H1 (cell line): ENCODE measurements around the gene STYK1. TPM values are rescaled to one million over a fixed set of nuclear protein-coding genes. Genes with fewer than 3 reads are reported as not detected.

Source experiments
- CTCF ChIA-PET: fragments of 300-600 bp; sonication (Branson Sonifier 250); formaldehyde crosslinking; loops from one replicate; lab custom pipeline; 2021; ENCODE audit not compliant: partially characterized antibody; lab: Charles Lee
- POLR2A ChIA-PET: fragments of 300-600 bp; sonication (Branson Sonifier 250); formaldehyde crosslinking; loops from one replicate; lab custom pipeline; 2021; ENCODE audit warnings: inconsistent platforms; ENCODE audit not compliant: partially characterized antibody; lab: Charles Lee
- DNase-seq, 2 experiments: peaks; one replicate each; pipeline versions ENCODE4 v3.0.0 to v3.0.0-alpha.2; 2010 to 2022; ENCODE audit warnings: low spot score in 2 of 2, low read depth in 1 of 2, mixed read lengths in 1 of 2
- FAIRE-seq: peaks from 2 replicates; lab custom pipeline; 2011; peaks lifted over from hg19 to GRCh38; lab: Jason Lieb, UNC
- H2AFZ ChIP-seq: 2 replicates; pipeline ENCODE4 v1.8.1; 2012; ENCODE audit warnings: low read length, inconsistent platforms
- H2AK5ac ChIP-seq: 2 replicates; pipeline ENCODE4 v1.6.1; 2013; ENCODE audit warnings: low read depth, low read length
- H2BK120ac ChIP-seq: replicated peaks from 2 replicates; pipeline ENCODE3; 2013; ENCODE audit warnings: low read depth, low read length, inconsistent platforms
- H2BK12ac ChIP-seq: 2 replicates; pipeline ENCODE4 v1.6.1; 2013; ENCODE audit warnings: low read depth, low read length
- H2BK15ac ChIP-seq: 2 replicates; pipeline ENCODE4 v1.6.1; 2013; ENCODE audit warnings: low read length
- H2BK20ac ChIP-seq: 2 replicates; pipeline ENCODE4 v1.6.1; 2013; ENCODE audit warnings: low read length
- H2BK5ac ChIP-seq: 2 replicates; pipeline ENCODE4 v1.6.1; 2013; ENCODE audit warnings: low read depth, low read length
- H3K14ac ChIP-seq: 2 replicates; pipeline ENCODE4 v1.6.1; 2013; ENCODE audit warnings: inconsistent platforms; ENCODE audit not compliant: insufficient read length
- H3K18ac ChIP-seq: 2 replicates; pipeline ENCODE4 v1.6.1; 2013; ENCODE audit warnings: low read length; ENCODE audit errors: extremely low read depth
- H3K23ac ChIP-seq: 2 replicates; pipeline ENCODE4 v1.6.1; 2013; ENCODE audit warnings: inconsistent platforms; ENCODE audit not compliant: insufficient read length
- H3K23me2 ChIP-seq: 2 replicates; pipeline ENCODE4 v1.6.1; 2013; ENCODE audit warnings: low read depth, low read length
- H3K27ac ChIP-seq: 2 replicates; pipeline ENCODE4 v1.6.1; 2011; ENCODE audit warnings: low read depth, low read length, inconsistent platforms
- H3K27me3 ChIP-seq, 4 experiments: replicated peaks in 1 of 4; 1 replicate in 1 of 4; 2 replicates in 3 of 4; pipeline versions ENCODE4 v1.6.1 to v1.8.1; 2011 to 2013; ENCODE audit warnings: low read length in 3 of 4, mild to moderate bottlenecking in 3 of 4, inconsistent platforms in 2 of 4, mixed read lengths in 2 of 4, moderate library complexity in 1 of 4; ENCODE audit not compliant: control insufficient read depth in 3 of 4, insufficient read depth in 3 of 4; ENCODE audit errors: extremely low read depth in 1 of 4
- H3K36me3 ChIP-seq, 4 experiments: 2 replicates each; pipeline versions ENCODE4 v1.6.1 to v1.8.1; 2011 to 2013; ENCODE audit warnings: mild to moderate bottlenecking in 4 of 4, low read length in 3 of 4, moderate library complexity in 2 of 4, control low read depth in 1 of 4, inconsistent platforms in 1 of 4; ENCODE audit not compliant: insufficient read depth in 4 of 4, control insufficient read depth in 2 of 4
- H3K4ac ChIP-seq: replicated peaks from 2 replicates; pipeline ENCODE3; 2013; ENCODE audit warnings: low read length, low read depth, mixed read lengths, inconsistent platforms; ENCODE audit not compliant: insufficient read length
- H3K4me1 ChIP-seq, 4 experiments: replicated peaks in 1 of 4; 1 replicate in 1 of 4; 2 replicates in 3 of 4; pipeline versions ENCODE4 v1.6.1 to v1.8.1; 2011 to 2013; ENCODE audit warnings: low read length in 3 of 4, inconsistent platforms in 2 of 4, mixed read lengths in 1 of 4; ENCODE audit not compliant: insufficient read depth in 4 of 4, control insufficient read depth in 3 of 4
- H3K4me2 ChIP-seq, 2 experiments: 2 replicates each; pipeline versions ENCODE4 v1.6.1 to v1.8.1; 2011 to 2013; ENCODE audit warnings: low read depth in 2 of 2, low read length in 2 of 2, control low read depth in 1 of 2, inconsistent platforms in 1 of 2, mild to moderate bottlenecking in 1 of 2; ENCODE audit not compliant: insufficient read depth in 1 of 2
- H3K4me3 ChIP-seq, 4 experiments: fragments of 200-600, 300-600 bp in 1 of 4; sonication (generic), shearing (Covaris generic), sonication (Bioruptor Twin) in 1 of 4; 2 replicates each; pipeline versions ENCODE4 v1.5.1 to v1.8.1; 2011 to 2016; ENCODE audit warnings: low read length in 4 of 4, low read depth in 3 of 4, control low read depth in 2 of 4, inconsistent platforms in 2 of 4, mild to moderate bottlenecking in 2 of 4, mixed read lengths in 1 of 4, moderate library complexity in 1 of 4; ENCODE audit not compliant: insufficient read depth in 2 of 4; ENCODE audit errors: extremely low read depth in 1 of 4
- H3K56ac ChIP-seq: replicated peaks from 2 replicates; pipeline ENCODE3; 2013; ENCODE audit warnings: low read depth, mild to moderate bottlenecking, mixed read lengths, low read length, inconsistent platforms; ENCODE audit not compliant: insufficient read length
- H3K79me1 ChIP-seq: 2 replicates; pipeline ENCODE4 v1.6.1; 2013; ENCODE audit warnings: low read depth, low read length, control low read depth
- H3K79me2 ChIP-seq, 2 experiments: 2 replicates each; pipeline versions ENCODE4 v1.6.1 to v1.8.1; 2012 to 2013; ENCODE audit warnings: low read length in 2 of 2, mild to moderate bottlenecking in 2 of 2, inconsistent platforms in 1 of 2; ENCODE audit not compliant: insufficient read depth in 2 of 2, control insufficient read depth in 1 of 2
- H3K9ac ChIP-seq, 4 experiments: replicated peaks in 1 of 4; 1 replicate in 1 of 4; 2 replicates in 3 of 4; pipeline versions ENCODE4 v1.6.1 to v1.8.1; 2011 to 2013; ENCODE audit warnings: low read depth in 3 of 4, low read length in 3 of 4, control low read depth in 2 of 4, mild to moderate bottlenecking in 2 of 4, moderate library complexity in 2 of 4, inconsistent platforms in 1 of 4; ENCODE audit errors: extremely low read depth in 1 of 4
- H3K9me3 ChIP-seq, 2 experiments: 2 replicates each; pipeline versions ENCODE4 v1.6.1 to v1.8.1; 2012 to 2013; ENCODE audit warnings: mild to moderate bottlenecking in 2 of 2, moderate library complexity in 2 of 2, control low read depth in 1 of 2, inconsistent platforms in 1 of 2, low read depth in 1 of 2, low read length in 1 of 2, mixed read lengths in 1 of 2; ENCODE audit not compliant: insufficient read depth in 2 of 2
- H4K20me1 ChIP-seq, 2 experiments: replicated peaks in 1 of 2; 2 replicates each; pipeline versions ENCODE3 to v1.8.1; 2011 to 2013; ENCODE audit warnings: inconsistent platforms in 2 of 2, low read length in 2 of 2, mild to moderate bottlenecking in 1 of 2; ENCODE audit not compliant: insufficient read depth in 2 of 2, control insufficient read depth in 1 of 2
- H4K5ac ChIP-seq: 2 replicates; pipeline ENCODE4 v1.6.1; 2013; ENCODE audit warnings: low read length, low read depth, mixed read lengths, inconsistent platforms; ENCODE audit not compliant: insufficient read length
- H4K8ac ChIP-seq: 2 replicates; pipeline ENCODE4 v1.8.0; 2013; ENCODE audit warnings: mild to moderate bottlenecking, moderate library complexity, low read length, inconsistent platforms; ENCODE audit not compliant: insufficient read depth; ENCODE audit errors: extremely low read depth
- H4K91ac ChIP-seq: replicated peaks from 2 replicates; pipeline ENCODE3; 2013; ENCODE audit warnings: low read length, mixed read lengths, inconsistent platforms; ENCODE audit not compliant: insufficient read length
- ASH2L ChIP-seq: fragments of 200-600, 300-600 bp; sonication (generic); IDR thresholded peaks from one replicate; pipeline ENCODE4 v1.7.1; 2017; ENCODE audit warnings: low read length
- BCL11A ChIP-seq, 2 experiments: IDR thresholded peaks; one replicate each; pipeline ENCODE4 v1.6.1; 2011; ENCODE audit warnings: low read depth in 2 of 2, low read length in 2 of 2, mild to moderate bottlenecking in 2 of 2
- CBX8 ChIP-seq: fragments of 300-800, 300-1000 bp; sonication (generic); IDR thresholded peaks from 2 replicates; pipeline ENCODE4 v1.7.1; 2016; ENCODE audit warnings: low read depth, low read length, borderline replicate concordance
- CHD1 ChIP-seq: IDR thresholded peaks from 2 replicates; pipeline ENCODE4 v1.6.1; 2012; ENCODE audit warnings: low read depth, low read length, improper control_type of control experiment
- EGR1 ChIP-seq: IDR thresholded peaks from 2 replicates; pipeline ENCODE4 v1.6.1; 2011; ENCODE audit warnings: low read depth, low read length, borderline replicate concordance
- HDAC2 ChIP-seq, 2 experiments: fragments of 300-600 bp in 1 of 2; sonication (generic) in 1 of 2; IDR thresholded peaks; 2 replicates each; pipeline ENCODE4 v1.6.1; 2011 to 2012; ENCODE audit warnings: low read depth in 2 of 2, low read length in 2 of 2, mild to moderate bottlenecking in 2 of 2, moderate library complexity in 2 of 2, borderline replicate concordance in 1 of 2, inconsistent platforms in 1 of 2
- JUN ChIP-seq: IDR thresholded peaks from 2 replicates; pipeline ENCODE4 v1.6.1; 2011; ENCODE audit warnings: low read depth, mild to moderate bottlenecking, improper control_type of control experiment, low read length
- KDM1A ChIP-seq: fragments of 200-600, 300-600 bp; sonication (generic); IDR thresholded peaks from 2 replicates; pipeline ENCODE4 v1.7.1; 2016; ENCODE audit warnings: mild to moderate bottlenecking, low read length, borderline replicate concordance
- KDM4A ChIP-seq: IDR thresholded peaks from one replicate; pipeline ENCODE4 v1.7.1; 2012; ENCODE audit warnings: low read depth, mild to moderate bottlenecking, moderate library complexity, low read length, inconsistent platforms; ENCODE audit not compliant: severe bottlenecking
- NRF1 ChIP-seq: IDR thresholded peaks from 2 replicates; pipeline ENCODE4 v1.6.1; 2011; ENCODE audit warnings: mild to moderate bottlenecking, low read depth, low read length, improper control_type of control experiment
- RBBP5 ChIP-seq: IDR thresholded peaks from 2 replicates; pipeline ENCODE4 v1.7.1; 2012; ENCODE audit warnings: low read depth, mild to moderate bottlenecking, inconsistent platforms, low read length, moderate library complexity, borderline replicate concordance
- RXRA ChIP-seq: IDR thresholded peaks from 2 replicates; pipeline ENCODE4 v1.6.1; 2011; ENCODE audit warnings: low read depth, mild to moderate bottlenecking, low read length, moderate library complexity; ENCODE audit not compliant: insufficient read depth
- SAP30 ChIP-seq: fragments of 300-600 bp; sonication (generic); IDR thresholded peaks from 2 replicates; pipeline ENCODE4 v1.7.1; 2012; ENCODE audit warnings: low read length, moderate library complexity, mild to moderate bottlenecking, inconsistent platforms; ENCODE audit not compliant: insufficient read depth, insufficient replicate concordance
- SP4 ChIP-seq: IDR thresholded peaks from 2 replicates; pipeline ENCODE4 v1.6.1; 2012; ENCODE audit warnings: low read length, inconsistent platforms
- TAF7 ChIP-seq: optimal IDR thresholded peaks from 2 replicates; pipeline ENCODE3; 2011; ENCODE audit warnings: low read depth, mild to moderate bottlenecking, inconsistent platforms, low read length, moderate library complexity, borderline replicate concordance
- polyA plus RNA-seq, 7 experiments: library from polyadenylated mRNA; depleted of rRNA in 3 of 7; stranded (reverse) in 5 of 7; unstranded in 2 of 7; fragments of >200 nt in 5 of 7; fragments of 200-250 nt in 2 of 7; gene quantifications; 1 replicate in 5 of 7; 2 replicates in 1 of 7; 4 replicates in 1 of 7; pipeline versions ENCODE4 v1.2.1 to v1.2.3, GENCODE V29; 2011 to 2013; ENCODE audit warnings: missing spikeins in 2 of 7, mixed read lengths in 2 of 7
- total RNA-seq: library from RNA; stranded (reverse); fragmentation: NEBNext Ultra II Directional; extraction: Animal tissue kit (Norgen Biotek cat#: 25700); gene quantifications from 2 replicates; pipeline ENCODE4 v1.2.1, GENCODE V29; 2021

The STYK1 gene
- total and polyA plus RNA-seq, 2 of the 8 experiments (the other 6 are each of a cell fraction or from before 2014, with no cell fraction given), result 0.38 to 1.1 TPM

GRCh38 chr12:10632226-10632625, 41.6 kb downstream of the STYK1 start:
- CTCF ChIA-PET, result no interaction called here
- H3K79me1 ChIP-seq, result no peaks in the 10 kb centered on the region
- no peaks in the 10 kb centered on the region for H3K36me3 ChIP-seq
- DNase-seq, result no peak
- no peaks in the 10 kb centered on the region for H3K23me2 ChIP-seq
- no peak overlapping the region for H3K4me2 ChIP-seq
- POLR2A ChIA-PET, result no interaction called here
- H4K5ac ChIP-seq, result no peak overlapping the region
- no peak overlapping the region for H3K4ac ChIP-seq
- H3K27ac ChIP-seq, result no peak overlapping the region
- no peak overlapping the region for H2AK5ac ChIP-seq
- no peaks in the 10 kb centered on the region for H3K79me2 ChIP-seq
- peaks cover 0 to under 1% (median 0%) of the 10 kb centered on the region in 4 experiments; a peak in 1 of 7 replicates for H3K27me3 ChIP-seq
- no peak overlapping the region for H2AFZ ChIP-seq
- H4K91ac ChIP-seq, result no peak overlapping the region
- no peak overlapping the region for H3K9ac ChIP-seq
- peaks cover 0 to 7% (median 2%) of the 10 kb centered on the region in 4 experiments; a peak in 4 of 7 replicates for H3K4me1 ChIP-seq
- H3K18ac ChIP-seq, result no peak overlapping the region
- H3K56ac ChIP-seq, result no peak overlapping the region
- no peak overlapping the region for H3K23ac ChIP-seq
- H4K20me1 ChIP-seq, result no peaks in the 10 kb centered on the region
- no peak overlapping the region for H3K4me3 ChIP-seq
- H2BK20ac ChIP-seq, result no peak overlapping the region
- H2BK5ac ChIP-seq, result no peak overlapping the region
- H2BK15ac ChIP-seq, result no peak overlapping the region
- no peak overlapping the region for H2BK12ac ChIP-seq
- H2BK120ac ChIP-seq, result no peak overlapping the region
- H3K9me3 ChIP-seq, result no peaks in the 10 kb centered on the region
- H3K14ac ChIP-seq, result no peak overlapping the region
- peak; percentile 13 for FAIRE-seq
- H4K8ac ChIP-seq, result no peak overlapping the region
- TF ChIP-seq NRF1 (no peak), RBBP5 (no peak), ASH2L (no peak), TAF7 (no peak), EGR1 (no peak), SAP30 (no peak), CBX8 (no peak), BCL11A (IDR thresholded peaks at IDR 0.05; ENCODE audit: low read depth in 2 of 2, low read length in 2 of 2) (no peak), CHD1 (no peak), RXRA (no peak), JUN (no peak), SP4 (no peak), HDAC2 (IDR thresholded peaks at IDR 0.05; ENCODE audit: borderline replicate concordance in 1 of 2, low read depth in 2 of 2, low read length in 2 of 2) (no peak), KDM4A (no peak), KDM1A (no peak)
